ENCODE measurements around the gene GPR17.

The GPR17 gene

DNA sequence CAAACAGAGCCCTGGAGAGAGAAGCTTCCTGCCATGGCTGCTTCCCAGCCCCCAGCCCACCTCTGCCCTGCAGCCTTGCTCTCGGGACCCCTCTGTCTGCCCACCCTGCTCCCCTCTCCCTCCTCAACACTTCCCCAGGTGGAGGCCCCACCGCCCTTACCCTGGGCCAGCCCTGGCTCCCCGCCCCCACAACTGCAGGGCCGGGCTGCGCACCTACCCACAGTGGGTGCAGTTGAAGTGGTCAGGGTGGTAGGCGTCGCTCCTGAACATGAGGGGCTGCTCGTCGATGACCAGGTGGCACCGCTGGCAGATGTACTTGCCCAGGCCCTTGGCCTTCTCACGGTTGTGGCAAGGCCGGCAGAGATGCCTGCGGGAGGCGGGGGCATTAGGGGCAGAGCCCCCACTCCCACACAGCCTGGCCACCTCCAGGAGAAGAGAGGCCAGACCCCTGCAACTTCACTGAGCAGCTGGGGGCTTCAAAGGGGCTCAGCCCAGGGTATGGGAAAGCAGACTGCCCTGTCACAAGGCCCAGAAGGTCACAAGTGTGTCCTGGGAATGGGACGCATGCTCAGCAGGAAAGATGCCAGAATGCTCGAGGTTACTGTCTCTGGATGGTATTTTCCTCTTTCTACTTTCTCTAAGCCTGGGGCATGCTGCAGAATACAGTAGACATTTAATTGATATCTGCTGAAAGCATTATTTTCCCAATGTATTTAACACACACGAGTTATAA, 3.1 kb upstream of the GPR17 start:
- DNase-seq = no peak

DNA sequence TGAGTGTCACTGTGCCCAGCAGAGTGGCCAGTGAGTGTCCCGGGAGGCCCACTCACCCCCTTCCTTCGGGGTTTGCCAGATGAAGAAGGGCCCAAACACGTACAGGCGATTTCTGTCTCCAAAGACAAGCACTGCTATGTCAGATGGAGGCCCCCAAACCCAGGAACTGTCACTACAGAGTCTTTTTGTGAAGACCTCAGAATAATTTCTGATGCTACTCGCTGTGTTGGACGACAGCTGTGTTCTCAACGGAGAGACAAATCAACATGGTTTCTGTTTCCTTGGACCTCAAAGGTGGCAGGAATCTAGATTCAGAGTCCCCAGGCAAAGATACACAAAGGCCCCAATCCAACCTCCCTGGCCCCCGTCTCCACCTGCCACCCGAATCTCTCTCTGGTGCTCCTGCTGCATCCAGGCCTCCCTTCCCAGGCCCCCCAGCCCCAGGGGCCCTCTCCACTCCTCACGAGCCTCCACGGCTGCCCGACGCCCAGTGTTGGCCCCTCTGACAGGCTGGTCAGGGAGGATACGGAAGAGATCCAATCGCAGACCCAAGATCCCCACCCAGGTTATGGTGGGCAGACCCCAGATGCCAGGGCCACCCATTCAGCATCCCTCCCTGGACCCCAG, 2.4 kb upstream of the GPR17 start:
- DNase-seq = no peak

DNA sequence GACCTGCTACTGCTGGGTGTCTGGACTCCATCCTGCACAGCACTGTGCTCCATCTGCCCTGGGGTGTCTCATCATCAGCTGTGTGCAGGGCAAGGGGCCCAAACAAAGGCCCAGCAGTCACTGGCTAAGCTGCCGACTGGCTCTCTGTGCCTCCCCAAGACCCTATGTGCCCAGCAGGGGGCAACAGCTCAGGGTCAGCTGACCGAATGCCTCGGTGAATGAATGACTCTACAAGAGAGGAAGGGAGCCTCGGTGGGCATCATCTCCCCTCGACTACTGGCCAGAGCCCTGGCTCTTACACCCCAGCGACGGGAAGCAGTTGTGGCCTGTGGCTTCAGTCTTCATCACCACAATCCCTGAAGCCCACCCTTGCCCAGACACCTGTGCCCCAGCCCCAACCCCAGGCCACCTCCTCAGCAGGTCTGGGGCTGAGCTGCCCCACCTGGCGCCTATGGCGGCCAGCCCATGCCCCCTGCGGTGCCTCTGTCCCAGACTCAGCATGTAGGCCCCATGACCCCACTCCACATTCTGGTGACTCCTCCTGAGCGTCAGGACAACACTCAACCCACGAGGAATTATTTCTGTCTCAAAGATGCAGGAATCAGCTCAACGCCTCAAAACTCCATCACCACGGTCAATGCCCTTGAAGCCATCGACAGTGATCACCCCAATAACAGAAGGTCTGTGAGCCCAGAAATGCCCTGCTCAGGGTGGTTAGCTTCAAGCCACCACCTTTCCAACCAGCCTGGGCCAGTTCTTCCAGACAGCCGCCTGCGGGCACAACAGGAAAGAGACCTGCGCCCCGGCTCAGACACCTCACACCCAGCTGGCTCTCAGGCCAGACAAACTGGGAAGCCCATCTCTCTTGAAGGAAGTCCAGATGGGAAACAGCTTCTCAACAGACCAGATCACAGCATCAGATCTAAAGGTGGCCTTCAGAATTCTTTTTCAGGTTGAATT, 1.6 kb upstream of the GPR17 start:
- no peak for DNase-seq

DNA sequence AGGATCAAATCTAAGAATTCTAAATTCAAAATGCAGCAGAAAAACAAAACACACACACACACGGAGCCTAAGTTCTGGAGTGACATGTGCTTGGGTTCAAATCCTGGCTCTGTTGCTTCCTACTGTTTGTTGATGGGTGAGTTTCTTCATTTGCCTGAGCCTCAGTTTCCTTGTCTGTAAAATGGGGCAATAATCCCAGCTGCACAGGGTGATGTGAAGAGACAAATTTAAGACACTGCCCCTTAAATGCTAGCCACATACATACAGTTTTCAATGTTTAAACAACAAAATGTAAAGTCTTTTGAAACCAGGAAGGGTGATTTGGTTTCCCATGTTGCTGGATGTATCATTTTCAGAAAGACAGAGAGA, 943 bp upstream of the GPR17 start:
- DNase-seq = no peak

DNA sequence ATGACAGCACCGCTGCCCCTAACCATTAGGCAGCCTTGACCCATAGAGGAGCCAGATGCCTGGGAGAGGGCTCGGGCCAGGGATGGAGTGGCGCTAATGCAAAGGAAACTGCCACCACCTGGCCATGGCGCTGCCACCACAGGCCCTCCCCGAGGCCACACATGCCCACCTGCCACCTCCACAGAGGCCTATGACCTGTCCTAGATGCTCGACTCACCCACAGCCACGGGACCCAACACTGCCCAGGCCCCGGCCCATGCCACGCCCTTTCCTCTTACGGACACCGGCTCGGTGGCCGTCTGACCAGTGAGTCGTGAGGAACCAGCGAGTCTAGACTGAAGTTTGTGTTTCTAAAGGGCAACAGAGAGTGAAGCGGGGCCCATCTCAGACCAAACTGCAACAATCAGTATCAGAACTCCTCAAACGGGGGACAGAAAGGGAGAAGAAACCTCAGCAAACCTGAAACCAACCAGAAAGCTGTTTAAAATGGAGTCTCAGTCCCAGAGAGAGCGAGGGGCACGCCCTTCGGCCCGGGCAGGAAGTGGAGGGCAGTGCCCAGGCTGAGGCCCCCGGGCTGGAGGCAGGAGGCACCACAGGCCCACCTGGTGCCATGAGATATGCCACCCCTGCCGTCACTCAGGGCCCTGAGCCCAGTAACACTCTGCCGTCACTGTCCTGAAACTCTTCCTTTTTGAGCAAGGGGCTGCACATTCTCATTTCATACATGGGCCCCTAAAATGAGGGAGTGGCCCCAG, 711 bp downstream of the GPR17 start:
- no peak for DNase-seq

DNA sequence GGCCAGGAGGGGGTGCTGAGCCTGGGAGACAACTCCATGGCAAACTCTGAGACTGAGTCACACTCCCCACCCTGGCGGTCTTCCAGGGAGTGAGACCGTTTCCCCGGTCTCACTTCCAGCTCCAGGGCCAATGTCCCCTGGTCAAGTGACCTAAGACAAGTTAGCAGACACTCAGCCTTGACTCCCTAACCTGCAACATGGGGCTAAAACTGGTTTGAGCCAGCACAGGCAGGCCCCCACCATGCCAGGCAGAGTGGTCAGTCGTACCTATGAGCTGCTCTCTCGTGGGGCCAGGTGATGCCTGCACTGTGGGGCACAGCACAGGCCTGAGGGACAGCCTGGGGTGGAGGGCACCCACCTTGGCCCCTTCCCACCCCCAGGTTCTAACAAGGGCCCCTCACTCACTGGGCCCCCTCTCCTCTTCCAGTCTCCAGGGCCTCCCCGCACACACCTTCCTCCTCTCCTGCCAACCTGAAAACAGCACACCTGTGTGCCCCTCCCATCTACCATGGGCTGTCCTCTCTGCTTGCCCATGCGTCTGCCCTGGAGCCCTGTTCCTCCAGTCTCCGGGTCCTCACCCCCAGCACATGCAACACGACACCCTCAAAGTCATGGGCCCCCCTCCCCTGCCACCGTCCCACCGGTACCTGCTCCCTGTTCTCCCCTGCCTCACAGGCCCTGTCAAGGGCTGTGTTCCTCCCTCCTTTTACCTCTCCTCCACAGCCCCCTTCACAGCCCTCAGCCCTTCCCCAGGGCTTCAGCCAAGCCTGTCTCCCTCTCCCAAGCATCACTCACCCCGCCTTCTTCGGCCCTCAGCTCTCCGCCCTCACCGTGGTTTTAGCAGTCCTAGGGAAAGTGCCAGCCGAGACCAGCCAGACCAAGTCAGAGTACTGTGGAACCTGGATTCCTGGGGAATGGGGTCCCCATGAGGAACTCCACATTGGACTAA, 1.6 kb downstream of the GPR17 start:
- no peak for DNase-seq

DNA sequence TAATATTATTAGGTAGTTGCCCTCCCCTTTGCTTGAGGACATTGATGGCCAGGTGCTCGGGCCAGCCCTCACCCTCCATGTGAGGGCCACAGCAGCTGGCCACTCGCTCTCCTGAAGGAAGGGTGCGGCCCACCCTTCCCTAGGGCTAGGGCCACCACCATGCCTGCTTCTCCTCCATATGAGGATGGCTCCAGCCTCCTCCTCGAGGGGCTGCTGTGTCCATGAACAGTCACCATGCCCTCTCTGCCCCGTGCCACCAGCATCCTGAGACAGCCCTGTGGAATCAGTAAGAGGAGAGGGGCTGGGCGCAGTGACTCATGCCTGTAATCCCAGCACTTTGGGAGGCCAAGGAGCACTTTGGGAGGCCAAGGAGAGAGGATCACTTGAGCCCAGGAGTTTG, 2.4 kb downstream of the GPR17 start:
- no peak for DNase-seq

DNA sequence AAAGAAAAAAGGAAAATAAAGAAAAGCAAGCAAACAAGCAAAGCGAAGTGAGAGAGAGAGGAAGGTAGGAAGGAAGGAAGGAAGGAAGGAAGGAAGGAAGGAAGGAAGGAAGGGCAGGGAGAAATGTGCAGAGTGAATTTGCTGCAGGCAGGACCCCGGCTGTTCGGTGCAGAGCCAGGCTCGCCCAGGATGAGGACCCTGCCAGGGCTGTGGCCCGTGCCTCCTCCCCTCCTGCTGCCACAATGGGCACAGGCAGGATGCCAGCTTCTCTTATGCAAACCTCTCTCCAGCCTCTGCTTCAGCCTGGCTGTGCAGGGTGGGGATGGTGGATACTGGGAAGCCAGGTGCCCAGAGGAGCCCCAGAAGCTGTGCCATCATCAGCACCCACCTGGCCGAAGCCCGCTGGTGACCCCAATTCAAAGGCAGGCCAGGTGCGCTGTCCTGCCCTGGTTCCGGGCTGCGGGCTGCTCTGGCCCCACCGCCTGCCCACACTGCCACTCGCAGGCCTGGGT, 3.2 kb downstream of the GPR17 start:
- no peak for DNase-seq

DNA sequence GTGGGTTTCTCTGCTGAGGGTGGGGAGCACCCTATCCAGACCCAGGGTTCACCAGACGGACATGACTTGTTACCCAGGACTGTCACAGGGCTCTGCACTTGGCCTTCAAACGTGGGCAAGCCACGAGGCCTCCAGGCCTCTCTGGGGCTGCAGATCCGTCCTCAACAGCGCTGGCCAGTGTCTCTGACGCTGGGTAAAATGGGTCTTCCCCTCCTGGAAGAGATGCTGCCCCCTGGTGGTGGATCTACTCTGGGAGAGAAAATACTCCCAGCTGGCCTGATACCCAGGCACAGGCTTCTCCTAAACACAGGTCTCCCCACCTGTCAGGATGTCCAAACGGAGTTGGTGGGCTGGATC, 3.7 kb downstream of the GPR17 start:
- DNase-seq = peak; percentile 80

DNA sequence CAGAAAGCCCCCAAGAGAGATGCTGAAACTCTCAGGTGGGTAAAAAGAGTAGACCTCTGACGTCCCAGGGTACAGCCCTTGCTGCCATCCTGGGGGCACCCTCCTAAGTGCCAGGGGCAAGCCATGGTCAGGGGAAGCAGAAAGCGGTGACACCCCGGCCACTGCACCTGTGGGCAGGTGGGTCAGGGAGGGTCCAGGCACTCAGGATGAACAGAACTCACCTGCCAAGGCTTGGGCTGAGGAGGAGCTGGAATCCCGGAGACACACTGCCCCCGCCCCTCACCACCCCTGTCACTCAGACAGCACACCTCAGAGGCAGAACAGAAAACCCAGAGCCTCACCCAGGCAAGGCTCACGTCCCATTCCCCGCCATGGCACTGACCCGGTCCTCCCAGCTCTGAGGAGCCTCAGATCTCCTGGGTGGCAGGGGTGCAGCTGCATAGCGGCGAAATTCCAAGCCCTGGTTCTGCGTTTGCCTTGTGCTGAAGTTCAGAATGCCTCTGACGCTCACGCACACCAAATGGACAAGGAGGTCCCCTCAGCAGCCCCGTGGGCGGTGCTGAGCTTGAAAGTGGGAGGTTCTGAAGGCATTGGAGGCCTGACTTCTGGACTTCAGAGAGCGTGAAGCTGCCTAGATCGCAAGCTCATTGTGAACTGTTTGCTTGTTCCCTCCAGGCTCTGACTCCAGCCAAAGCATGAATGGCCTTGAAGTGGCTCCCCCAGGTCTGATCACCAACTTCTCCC, 4.3 kb downstream of the GPR17 start:
- DNase-seq = no peak

DNA sequence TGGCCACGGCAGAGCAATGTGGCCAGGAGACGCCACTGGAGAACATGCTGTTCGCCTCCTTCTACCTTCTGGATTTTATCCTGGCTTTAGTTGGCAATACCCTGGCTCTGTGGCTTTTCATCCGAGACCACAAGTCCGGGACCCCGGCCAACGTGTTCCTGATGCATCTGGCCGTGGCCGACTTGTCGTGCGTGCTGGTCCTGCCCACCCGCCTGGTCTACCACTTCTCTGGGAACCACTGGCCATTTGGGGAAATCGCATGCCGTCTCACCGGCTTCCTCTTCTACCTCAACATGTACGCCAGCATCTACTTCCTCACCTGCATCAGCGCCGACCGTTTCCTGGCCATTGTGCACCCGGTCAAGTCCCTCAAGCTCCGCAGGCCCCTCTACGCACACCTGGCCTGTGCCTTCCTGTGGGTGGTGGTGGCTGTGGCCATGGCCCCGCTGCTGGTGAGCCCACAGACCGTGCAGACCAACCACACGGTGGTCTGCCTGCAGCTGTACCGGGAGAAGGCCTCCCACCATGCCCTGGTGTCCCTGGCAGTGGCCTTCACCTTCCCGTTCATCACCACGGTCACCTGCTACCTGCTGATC, 4.9 kb downstream of the GPR17 start:
- DNase-seq = no peak

DNA sequence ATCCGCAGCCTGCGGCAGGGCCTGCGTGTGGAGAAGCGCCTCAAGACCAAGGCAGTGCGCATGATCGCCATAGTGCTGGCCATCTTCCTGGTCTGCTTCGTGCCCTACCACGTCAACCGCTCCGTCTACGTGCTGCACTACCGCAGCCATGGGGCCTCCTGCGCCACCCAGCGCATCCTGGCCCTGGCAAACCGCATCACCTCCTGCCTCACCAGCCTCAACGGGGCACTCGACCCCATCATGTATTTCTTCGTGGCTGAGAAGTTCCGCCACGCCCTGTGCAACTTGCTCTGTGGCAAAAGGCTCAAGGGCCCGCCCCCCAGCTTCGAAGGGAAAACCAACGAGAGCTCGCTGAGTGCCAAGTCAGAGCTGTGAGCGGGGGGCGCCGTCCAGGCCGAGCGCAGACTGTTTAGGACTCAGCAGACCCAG, 5.4 kb downstream of the GPR17 start:
- no peak for DNase-seq

DNA sequence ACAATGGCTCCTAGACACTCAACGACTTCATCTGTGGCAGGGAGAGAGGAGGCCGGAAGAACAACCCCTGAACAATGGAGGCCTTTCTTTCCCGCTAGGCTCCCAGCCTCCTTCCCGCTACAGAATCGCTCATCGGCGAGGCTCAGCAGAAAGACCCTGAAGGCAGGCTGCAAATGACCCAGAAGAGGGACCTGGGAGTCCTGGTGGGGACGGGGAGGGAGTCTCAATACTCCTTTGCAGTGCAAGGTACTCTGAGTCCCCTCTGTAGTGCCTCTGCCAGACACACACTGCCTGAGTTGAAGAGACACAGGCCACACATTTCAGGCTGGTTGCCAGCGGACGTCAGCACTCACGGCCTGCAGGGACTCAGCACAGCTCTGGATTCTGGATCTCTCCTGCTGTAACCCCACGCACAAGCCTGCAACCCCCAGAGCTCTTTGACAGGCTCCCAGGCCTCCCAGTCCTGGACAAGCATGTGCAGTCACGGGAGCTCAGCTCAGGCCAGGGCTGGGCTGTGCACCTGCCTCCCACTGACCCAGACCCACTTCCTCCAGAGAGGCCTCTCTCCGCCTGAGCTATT, 6.1 kb downstream of the GPR17 start:
- DNase-seq = no peak

DNA sequence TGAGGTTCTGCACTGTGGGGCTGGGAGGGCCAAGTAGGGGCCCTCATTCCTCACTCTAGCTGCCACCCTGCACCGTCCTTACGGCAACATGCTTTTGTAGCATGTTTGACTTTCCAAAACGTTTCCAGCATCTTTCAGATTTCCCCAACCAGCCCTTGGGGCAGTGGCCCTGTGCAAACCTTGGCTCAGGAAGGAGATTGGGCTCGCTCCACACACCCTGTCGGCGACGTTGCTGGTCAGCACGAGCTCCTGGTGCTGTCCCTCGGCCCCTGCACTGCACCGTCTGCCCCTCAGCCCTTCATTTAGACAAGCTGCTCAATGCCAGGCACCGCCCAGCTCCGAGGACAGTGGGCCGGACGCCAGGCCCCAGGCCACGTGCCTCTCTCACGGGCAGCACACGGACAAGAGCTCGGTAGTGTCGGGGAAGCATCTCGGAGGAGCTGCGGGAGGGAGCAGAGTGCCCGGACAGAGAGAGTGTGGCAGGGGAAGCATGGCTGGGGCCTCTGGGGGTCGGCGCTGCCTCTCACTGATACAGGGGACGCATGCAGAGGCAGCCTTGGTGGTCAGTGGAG, 6.9 kb downstream of the GPR17 start:
- no peak for DNase-seq

DNA sequence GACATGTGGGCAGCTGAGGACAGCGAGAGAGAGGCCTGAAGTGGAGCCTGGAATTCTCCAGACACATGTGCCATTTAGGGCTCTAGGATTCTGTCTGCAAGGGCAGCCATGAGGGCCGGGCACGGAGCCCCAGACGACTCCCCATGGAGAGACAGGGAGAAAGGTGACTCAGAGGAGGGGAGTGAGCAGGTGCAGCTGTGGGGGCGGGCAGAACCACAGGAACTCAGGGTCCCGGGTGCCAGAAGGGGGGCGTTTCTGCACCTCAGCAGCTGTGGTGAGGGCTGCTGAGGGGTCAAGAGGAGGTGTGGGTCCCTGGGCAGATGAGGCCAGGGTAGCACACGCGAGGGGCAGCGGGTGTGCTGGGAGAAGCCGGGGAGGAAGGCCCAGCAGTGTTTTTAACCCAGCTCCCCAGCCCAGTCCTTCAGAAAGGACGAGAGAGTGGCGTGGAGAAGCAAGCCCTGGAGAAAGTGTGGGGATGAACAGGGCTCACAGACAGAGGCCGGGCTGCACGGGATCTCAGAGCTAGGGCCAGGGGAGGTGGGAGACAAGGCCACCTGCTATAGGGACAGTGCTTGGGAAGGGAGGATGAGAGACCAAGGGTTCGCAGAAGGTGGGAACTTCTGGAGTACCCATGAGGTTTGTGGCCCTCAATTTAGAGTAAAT, 7.6 kb downstream of the GPR17 start:
- DNase-seq = no peak

DNA sequence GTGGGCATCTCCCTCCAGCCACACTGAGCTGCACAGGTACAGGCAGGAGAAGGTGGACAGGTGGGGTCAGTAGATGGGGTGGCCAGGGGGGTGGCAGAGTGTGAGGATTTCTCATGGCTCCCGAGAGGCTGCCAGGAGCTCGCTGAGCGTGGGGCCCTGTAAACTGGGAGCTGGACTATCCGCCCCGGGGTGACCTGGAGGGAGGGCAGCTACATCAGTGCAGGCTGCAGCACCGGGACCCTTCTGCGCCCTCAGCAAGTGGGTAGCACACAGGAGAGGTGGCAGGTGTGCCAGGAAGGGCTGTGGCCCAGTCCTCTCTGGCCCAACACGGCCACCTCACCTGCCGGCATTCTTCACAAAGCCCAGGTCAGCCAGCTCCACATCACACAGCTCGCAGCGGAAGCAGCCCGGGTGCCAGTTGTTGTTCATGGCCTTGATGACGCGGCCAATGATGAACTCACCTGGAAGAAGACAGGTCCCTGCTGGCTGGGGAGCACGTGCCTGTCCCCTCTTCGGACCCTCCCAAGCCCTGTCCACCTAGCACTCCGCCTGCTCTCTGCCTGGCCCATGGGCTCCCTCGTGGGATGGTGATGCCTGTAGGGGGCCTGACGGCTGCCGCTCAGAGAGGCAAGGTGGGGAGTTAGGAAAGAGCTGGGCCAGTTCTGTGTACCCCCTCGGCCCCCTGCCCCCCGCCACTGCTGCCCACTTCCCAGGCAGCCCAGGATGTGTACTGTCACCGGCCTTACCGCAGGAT, 8.3 kb downstream of the GPR17 start:
- no peak for DNase-seq

DNA sequence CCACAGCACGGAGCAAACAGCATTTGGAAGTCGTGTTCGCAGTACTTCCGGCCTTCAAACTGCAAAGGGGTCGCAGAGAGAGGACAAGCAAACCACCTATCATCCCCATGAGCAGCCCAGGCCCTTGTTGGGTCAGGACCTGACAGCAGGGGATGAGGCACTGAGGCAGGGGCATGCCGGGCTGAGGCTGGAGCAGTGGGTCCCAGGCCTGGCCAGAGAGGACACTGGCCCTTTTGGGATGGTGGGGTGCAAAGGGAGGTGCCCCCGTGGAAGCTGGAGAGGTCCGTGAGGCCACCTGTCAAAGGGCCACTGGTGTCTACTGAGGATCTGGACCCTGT, 8.9 kb downstream of the GPR17 start:
- DNase-seq = no peak

All from CD4-positive, alpha-beta T cell treated with Interleukin-21 for 1 hour (primary cell).